NCI-H128 (cell line): ENCODE data around the gene STRBP.
"Not testable (repeated sequence)": the region's sequence is repeated elsewhere in the genome, so short reads cannot be mapped to it uniquely, and the experiment has no call there.

Experiments used
- DNase-seq: peaks from one replicate; lab custom pipeline; 2025; ENCODE audit not compliant: unreplicated experiment; lab: John Stamatoyannopoulos, UW

Gene STRBP

GRCh38 chr9:123251324-123251723 is 17.1 kb downstream of the STRBP start:
- no peak for DNase-seq

GRCh38 chr9:123250504-123250903 is 17.9 kb downstream of the STRBP start:
- no peak for DNase-seq

GRCh38 chr9:123249162-123249561 is 19.2 kb downstream of the STRBP start:
- DNase-seq, result not testable (repeated sequence)

DNA sequence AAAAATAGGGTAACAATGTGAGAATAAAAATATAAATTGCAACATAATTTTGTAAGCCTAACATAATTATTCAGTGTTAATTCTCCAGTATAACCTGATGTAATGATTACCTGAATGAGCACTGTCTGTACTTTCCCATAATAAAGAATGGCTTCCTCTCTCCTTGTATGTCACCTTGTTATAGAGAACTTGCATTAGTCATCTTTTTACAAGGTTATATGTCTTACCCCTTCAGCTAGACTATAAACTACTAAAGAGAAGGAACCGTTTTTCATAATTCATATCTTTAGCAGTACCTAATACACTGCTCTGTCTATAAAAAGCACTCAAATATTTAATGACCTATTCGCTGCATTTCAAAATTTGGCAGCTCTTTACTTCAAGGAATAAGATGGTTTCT is 19.8 kb downstream of the STRBP start:
- no peak for DNase-seq

GRCh38 chr9:123246534-123246933 is 21.9 kb downstream of the STRBP start:
- DNase-seq, result no peak

DNA sequence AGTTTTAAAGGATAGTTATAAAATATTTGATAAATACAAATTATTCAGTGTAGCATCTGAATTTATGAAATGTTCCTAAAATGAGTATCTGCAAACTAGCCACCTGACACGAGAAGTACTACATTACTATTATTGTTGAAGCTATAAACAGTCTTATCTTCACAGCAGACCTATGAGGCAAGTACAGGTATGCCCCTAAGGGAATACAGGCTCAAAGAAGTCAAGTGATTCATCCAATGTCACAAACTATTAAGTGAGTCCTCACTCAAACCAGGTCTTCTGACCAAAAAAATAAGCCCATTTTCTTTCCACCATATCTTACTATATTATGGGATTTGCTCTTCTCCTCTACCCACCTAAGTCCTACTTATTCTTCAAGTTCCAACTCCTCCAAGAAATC is 28.7 kb downstream of the STRBP start:
- DNase-seq, result no peak

DNA sequence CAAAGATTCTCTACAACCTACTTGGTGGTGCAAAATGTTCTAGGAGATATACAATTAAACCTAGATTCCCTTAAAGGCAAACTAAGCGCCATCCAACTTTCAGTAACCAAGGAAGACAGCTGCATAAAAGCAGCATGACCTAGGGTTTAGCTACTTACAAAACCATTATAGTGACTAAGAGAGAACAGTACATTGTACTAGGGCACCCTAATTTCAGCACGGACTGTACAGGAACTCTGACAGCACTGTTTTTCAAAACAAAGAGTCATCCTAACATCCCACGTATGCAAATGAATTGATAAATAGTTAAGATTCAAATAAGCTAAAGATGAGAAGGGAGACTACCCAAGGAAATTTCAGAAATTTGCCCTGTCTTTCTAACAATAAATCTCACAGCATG is 30.0 kb downstream of the STRBP start:
- DNase-seq, result no peak

GRCh38 chr9:123237220-123237619 is 31.2 kb downstream of the STRBP start:
- no peak for DNase-seq

DNA sequence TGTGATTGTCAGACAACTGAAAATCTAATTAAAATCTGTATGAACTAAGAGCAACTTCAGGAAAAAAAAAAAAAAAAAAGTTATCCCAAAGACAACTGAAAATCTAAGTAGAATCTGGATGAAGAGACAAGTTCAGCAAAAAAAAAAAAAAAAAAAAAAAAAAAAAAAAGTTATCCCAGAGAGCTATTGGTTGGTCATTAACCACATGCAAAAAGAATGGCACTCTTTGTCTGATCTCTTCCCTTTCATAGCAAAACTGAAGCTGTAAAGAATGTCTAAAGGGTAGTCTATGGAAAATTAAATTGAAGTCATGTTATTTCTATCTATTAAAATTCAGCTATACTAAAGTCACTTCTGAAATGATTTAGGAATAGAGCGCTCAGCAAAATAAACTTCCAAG is 32.9 kb downstream of the STRBP start:
- DNase-seq, result no peak

- no peak for DNase-seq
Observed at GRCh38 chr9:123234853-123235252, 33.5 kb downstream of the STRBP start.

DNA sequence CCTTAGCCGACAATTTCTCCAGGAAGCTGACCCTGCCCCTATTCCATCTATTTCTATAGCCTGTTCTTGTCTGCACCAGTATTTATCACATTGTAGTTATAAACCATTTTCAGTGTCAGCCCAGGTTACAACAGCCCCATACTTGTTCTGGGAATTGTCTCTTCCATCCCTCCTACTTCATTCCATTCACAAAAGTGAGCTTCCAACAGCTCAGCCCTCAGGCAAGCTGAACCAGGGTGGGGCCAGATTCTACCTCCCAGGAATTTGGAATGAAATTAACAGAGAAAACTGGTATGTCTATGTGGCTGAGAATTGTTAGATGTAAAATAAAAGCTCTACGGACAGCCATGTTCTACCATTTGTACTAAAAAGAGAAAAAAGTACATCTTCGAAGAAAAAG is 36.1 kb downstream of the STRBP start:
- no peak for DNase-seq

- DNase-seq, result no peak
Observed at GRCh38 chr9:123231421-123231820, 37.0 kb downstream of the STRBP start.

DNA sequence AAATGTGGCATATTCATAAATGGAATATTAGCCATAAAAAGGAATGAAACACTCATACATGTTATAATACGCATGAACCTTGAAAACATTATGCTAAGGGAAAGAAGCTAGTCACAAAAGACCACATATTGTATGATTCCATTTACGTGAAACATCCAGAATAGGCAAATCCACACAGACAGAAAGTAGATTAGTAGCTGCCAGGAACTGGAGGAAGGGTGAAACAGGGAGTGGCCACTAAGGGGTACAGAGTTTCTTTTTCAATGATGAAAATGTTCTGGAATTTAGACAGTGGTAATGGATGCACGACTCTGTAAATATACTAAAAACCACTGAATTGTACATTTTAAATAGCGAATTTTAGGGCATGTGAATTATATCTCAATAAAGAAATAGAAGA is 39.4 kb downstream of the STRBP start:
- no peak for DNase-seq

- no peak for DNase-seq
Observed at GRCh38 chr9:123225995-123226394, 42.4 kb downstream of the STRBP start.

GRCh38 chr9:123225374-123225813 is 43.0 kb downstream of the STRBP start:
- no peak for DNase-seq

DNA sequence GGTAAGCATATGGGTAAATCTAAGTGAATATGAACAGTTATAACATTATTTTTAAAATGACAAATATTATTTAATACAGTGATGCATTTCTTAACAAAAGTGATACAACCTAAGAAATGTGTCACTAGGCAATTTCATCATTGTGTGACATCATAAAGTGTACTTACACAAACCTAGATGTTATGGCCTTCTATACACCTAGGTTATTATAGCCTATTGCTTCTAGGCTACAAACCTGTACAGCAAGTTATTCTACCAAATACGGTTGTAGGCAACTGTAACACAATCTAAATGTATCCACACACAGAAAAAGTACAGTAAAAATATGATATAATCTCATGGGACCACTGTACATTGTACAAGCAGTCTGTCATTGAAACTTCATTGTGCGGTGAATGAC is 48.3 kb downstream of the STRBP start:
- DNase-seq, result no peak

- DNase-seq, result no peak
Observed at GRCh38 chr9:123218831-123219230, 49.6 kb downstream of the STRBP start.

- no peak for DNase-seq
Observed at GRCh38 chr9:123217128-123217654, 51.2 kb downstream of the STRBP start.

GRCh38 chr9:123216251-123216797 is 52.1 kb downstream of the STRBP start:
- no peak for DNase-seq

DNA sequence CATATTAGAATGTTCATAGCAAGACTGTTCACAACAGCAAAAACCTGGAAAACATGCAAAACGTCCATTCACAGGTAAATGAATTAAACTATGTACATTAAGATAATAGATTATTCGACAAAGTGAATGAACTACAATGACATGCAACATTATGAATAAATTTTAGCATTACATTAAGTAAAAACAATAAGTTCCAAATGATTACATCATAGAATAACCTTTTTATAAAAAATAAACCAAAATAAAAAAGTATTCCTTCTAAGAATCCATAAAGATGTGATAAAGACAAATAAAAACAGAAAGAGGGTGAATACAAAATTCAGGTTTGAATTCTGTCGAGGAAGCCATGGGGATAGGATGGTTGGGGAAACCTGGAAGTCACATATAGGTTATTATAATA is 57.3 kb downstream of the STRBP start:
- DNase-seq, result no peak

DNA sequence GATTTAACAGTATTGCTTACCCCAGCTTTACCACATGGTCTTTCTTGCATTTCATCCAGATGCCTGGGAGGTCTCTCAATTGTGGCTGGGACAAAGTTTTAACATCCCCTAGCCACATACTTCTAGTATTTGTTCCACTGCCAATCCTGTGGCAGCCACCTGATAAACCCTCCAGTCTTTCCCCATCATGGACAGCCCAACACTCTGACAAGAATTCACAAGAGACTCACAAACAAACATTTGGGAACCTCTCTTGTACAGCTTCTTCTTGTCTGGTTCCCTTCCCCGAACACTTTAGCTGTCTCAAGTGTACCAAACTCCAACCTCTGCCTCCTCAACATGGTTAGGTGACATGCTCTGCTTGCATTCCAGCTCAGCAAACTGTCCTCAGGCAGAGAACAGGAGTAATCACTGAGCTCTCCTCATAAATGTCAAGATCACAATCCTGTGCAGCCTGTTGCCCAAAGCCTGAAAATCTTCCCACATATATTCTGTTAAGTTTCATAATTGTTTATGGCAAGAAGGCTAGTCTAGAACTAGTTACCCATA is 59.7 kb downstream of the STRBP start:
- DNase-seq, result no peak

DNA sequence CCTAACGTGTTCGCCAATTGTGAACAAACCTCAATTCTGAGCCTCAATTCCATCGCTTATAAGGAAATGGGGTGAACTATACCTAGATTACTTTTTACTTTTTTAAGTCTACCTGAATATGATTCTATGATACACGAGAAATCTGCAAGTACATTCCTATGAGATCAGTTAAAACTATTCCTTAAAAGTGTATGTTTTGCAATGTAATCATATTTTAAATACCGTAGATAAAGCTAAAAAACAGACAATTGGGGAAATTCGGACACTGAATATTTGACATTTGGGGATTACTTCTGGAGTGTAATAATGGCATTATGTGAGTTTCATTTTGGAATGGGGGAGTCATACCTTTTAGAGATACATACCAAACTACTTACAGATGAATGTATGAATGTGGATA is 62.3 kb downstream of the STRBP start:
- DNase-seq, result no peak

DNA sequence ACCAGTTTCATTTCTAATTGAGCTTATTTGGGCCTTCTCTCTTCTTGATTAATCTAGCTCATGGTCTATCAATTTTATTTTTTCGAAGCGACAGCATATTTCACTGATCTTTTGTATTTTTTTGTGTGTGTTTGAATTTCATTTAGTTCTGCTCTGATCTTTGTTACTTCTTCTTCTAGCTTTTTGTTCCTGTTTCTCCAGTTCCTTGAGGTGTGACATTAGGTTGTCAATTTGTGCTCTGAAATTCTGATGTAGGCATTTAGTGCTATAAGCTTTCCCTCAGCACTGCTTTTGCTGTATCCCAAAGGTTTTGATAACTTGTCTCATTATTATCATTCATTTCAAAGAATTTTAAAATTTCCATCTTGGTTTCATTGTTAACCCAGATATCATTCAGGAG is 67.3 kb downstream of the STRBP start:
- no peak for DNase-seq
